A673 (cell line): ENCODE measurements around the gene TIMP1. TPM values are rescaled to one million over a fixed set of nuclear protein-coding genes. Genes with fewer than 3 reads are reported as not detected.

Experiments used
- BruUV-seq: library from RNA; stranded (reverse); fragments of 400-500 nt; replicated peaks from 2 replicates; lab custom pipeline; 2021; lab: Mats Ljungman, UMichigan
- CTCF ChIA-PET: fragments of 300-600 bp; sonication (Branson Sonifier 250); formaldehyde crosslinking; loops from one replicate; lab custom pipeline; 2022; ENCODE audit warnings: antibody characterized with exemption; lab: Charles Lee
- POLR2A ChIA-PET: fragments of 300-600 bp; sonication (Branson Sonifier 250); formaldehyde crosslinking; loops from one replicate; lab custom pipeline; 2022; ENCODE audit warnings: antibody characterized with exemption; ENCODE audit not compliant: low non-redundant PET; lab: Charles Lee
- DNase-seq: peaks from one replicate; pipeline ENCODE4 v3.0.0-alpha.2; 2015; ENCODE audit warnings: low spot score
- H3K27ac ChIP-seq: fragments of 200-600 bp; sonication (generic); 2 replicates; pipeline ENCODE4 v1.5.1; 2016; ENCODE audit warnings: mixed run types, low read depth, mild to moderate bottlenecking, mixed read lengths, antibody characterized with exemption, low read length; ENCODE audit not compliant: poor library complexity, severe bottlenecking
- H3K27me3 ChIP-seq: fragments of 200-600 bp; sonication (generic); replicated peaks from 2 replicates; pipeline ENCODE4 v1.6.1; 2017; ENCODE audit warnings: mixed run types, low read depth, mild to moderate bottlenecking, mixed read lengths, antibody characterized with exemption, low read length; ENCODE audit not compliant: insufficient read depth, poor library complexity
- H3K36me3 ChIP-seq: fragments of 200-600 bp; sonication (generic); 2 replicates; pipeline ENCODE4 v1.6.1; 2016; ENCODE audit warnings: mixed run types, mild to moderate bottlenecking, mixed read lengths, antibody characterized with exemption, low read length; ENCODE audit not compliant: insufficient read depth, poor library complexity, severe bottlenecking
- H3K4me1 ChIP-seq: fragments of 200-600 bp; sonication (generic); 2 replicates; pipeline ENCODE4 v1.6.1; 2017; ENCODE audit warnings: mixed run types, mild to moderate bottlenecking, mixed read lengths, antibody characterized with exemption, low read length; ENCODE audit not compliant: insufficient read depth, poor library complexity, severe bottlenecking
- H3K4me3 ChIP-seq: fragments of 200-600 bp; sonication (generic); 2 replicates; pipeline ENCODE4 v1.5.1; 2016; ENCODE audit warnings: low read depth, mixed run types, mild to moderate bottlenecking, mixed read lengths, low read length; ENCODE audit not compliant: poor library complexity, severe bottlenecking
- H3K9me3 ChIP-seq: fragments of 200-600 bp; sonication (generic); 2 replicates; pipeline ENCODE4 v1.6.1; 2016; ENCODE audit warnings: mixed run types, low read depth, mild to moderate bottlenecking, mixed read lengths, antibody characterized with exemption, low read length; ENCODE audit not compliant: poor library complexity, severe bottlenecking
- CTCF ChIP-seq: fragments of 300-800, 200-600 bp; sonication (generic); conservative IDR thresholded peaks from 2 replicates; pipeline ENCODE4 v1.5.1; 2017; ENCODE audit warnings: low read depth, mild to moderate bottlenecking, antibody characterized with exemption, low read length, moderate library complexity, mixed read lengths
- EZH2 ChIP-seq: fragments of 200-600 bp; sonication (generic); IDR thresholded peaks from 2 replicates; pipeline ENCODE4 v1.6.1; 2017; ENCODE audit warnings: borderline replicate concordance, low read depth, mild to moderate bottlenecking, mixed read lengths, antibody characterized with exemption, low read length; ENCODE audit not compliant: poor library complexity, severe bottlenecking
- intact Hi-C: fragments of 100-400 bp; cut with micrococcal nuclease; formaldehyde crosslinking; loops from one replicate; pipeline ENCODE4 v1.10.0; 2022; ENCODE audit not compliant: unreplicated experiment
- total RNA-seq: library from RNA; stranded (reverse); gene quantifications from 2 replicates; pipeline ENCODE4 v1.2.3, GENCODE V29; 2021

TIMP1 gene
- total RNA-seq, 1 experiment from 2014 or later: 471 TPM

- Histone ChIP-seq H3K27ac (no peak overlapping the region), H3K4me1 (peaks cover 3% of the 10 kb centered on the region), H3K9me3 (no peaks in the 10 kb centered on the region), H3K36me3 (no peaks in the 10 kb centered on the region), H3K27me3 (no peaks in the 10 kb centered on the region), H3K4me3 (no peak overlapping the region)
- intact Hi-C loops: no loop called here
- no TSS peak for BruUV-seq
- DNase-seq: no peak
- no peak for TF ChIP-seq EZH2
- TF ChIP-seq CTCF: no peak
- ChIA-PET POLR2A (no interaction called here), CTCF (no interaction called here)
Observed at GRCh38 chrX:47607091-47607490, 24.9 kb downstream of the TIMP1 start.

- peak; percentile 86 for DNase-seq
- POLR2A ChIA-PET: interaction anchor here (0.6 kb wide), 1 partner anchor 26 kb away, joined by 3 read pairs; the partner anchor contains the start of gene TIMP1
Observed at GRCh38 chrX:47608130-47608810, 26.0 kb downstream of the TIMP1 start.

GRCh38 chrX:47610511-47610910 is 28.3 kb downstream of the TIMP1 start:
- no peak for TF ChIP-seq EZH2
- no peak for TF ChIP-seq CTCF
- Histone ChIP-seq H3K27ac (no peak overlapping the region), H3K4me3 (no peak overlapping the region), H3K36me3 (no peaks in the 10 kb centered on the region), H3K4me1 (peaks cover 3% of the 10 kb centered on the region), H3K9me3 (no peaks in the 10 kb centered on the region), H3K27me3 (no peaks in the 10 kb centered on the region)
- POLR2A ChIA-PET: no interaction called here
- DNase-seq: no peak
- no TSS peak for BruUV-seq
- intact Hi-C loops: no loop called here
- CTCF ChIA-PET: no interaction called here

More at GRCh38 chrX:47608130-47608810, 26.0 kb downstream of the TIMP1 start:
- no peak overlapping the region for H3K4me3 ChIP-seq
- no peaks in the 10 kb centered on the region for H3K36me3 ChIP-seq
- CTCF ChIA-PET: interaction anchor here (1.2 kb wide), 1 partner anchor 36 kb away, joined by 3 read pairs; no protein-coding TSS in a partner anchor
- no peaks in the 10 kb centered on the region for H3K9me3 ChIP-seq
- peaks cover 3% of the 10 kb centered on the region for H3K4me1 ChIP-seq
- intact Hi-C loops: no loop called here
- H3K27me3 ChIP-seq: no peaks in the 10 kb centered on the region
- TF ChIP-seq CTCF (no peak), EZH2 (no peak)
- BruUV-seq: no TSS peak
- peak overlapping the region; percentile 77 for H3K27ac ChIP-seq
